Stimulated activated CD8-positive, alpha-beta memory T cell treated with anti-CD3 and anti-CD28 coated beads, Interleukin-15, amount 100 ng/mL, for 4 hours (primary cell): ENCODE measurements around the gene HMCN2.

Experiments used
- DNase-seq, 2 donors: peaks; one replicate each; pipeline ENCODE4 v3.0.0-alpha.2; 2020; ENCODE audit warnings: low read depth in 2 of 2

The HMCN2 gene

DNA sequence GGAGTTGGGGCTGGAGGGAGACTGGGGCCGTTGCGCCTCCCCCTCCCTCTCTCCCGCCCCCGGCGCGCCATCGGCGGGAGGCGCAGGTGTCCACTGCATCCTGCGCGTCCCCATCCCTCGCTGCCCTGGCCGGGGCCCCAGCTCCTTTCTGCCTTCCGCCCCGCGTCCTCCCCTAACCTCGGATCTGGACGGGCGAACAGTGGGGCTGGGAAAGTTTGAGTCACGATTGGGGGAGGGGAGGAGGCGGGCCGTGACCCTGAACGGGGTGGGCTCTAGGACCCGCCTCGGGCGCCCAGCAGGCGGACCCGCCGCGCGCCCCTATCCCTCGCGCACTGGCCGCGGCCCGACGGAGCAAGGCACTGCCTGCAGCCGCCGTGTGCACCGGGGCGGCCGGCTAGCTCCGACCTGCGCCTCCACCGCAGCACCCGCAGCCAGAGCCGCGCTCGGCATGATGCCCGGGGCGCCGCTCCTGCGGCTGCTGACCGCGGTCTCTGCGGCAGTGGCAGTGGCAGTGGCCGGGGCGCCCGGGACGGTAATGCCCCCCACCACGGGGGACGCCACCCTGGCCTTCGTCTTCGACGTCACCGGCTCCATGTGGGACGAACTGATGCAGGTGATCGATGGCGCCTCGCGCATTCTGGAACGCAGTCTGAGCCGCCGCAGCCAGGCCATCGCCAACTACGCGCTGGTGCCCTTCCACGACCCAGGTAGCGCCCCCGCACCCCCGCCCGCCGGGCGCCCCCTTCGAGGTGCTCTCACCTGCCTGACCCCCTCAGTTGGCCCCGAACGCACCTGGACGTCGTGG is at the start of gene HMCN2:
TSS of gene HMCN2 (plus strand) at position 330 of the 805 bp plus-strand sequence. CDS start at position 449, 119 bp downstream.
- no peak for DNase-seq

DNA sequence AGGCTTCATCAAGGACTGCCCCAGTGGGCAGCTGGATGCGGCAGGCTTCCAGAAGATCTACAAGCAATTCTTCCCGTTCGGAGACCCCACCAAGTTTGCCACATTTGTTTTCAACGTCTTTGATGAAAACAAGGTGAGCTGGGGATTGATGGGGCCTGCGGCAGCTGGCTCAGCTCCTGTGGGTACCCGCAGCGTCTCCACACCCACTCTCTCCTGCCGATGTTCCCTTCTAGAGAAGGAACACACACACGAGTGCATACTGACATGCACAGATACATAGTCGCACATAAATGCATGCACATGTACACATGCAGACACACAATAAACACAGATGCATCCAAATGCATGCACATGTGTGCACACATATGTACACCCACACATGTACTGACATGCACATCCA is 47.7 kb upstream of the HMCN2 start:
- DNase-seq = no peak

- DNase-seq = no peak
Measured at GRCh38 chr9:130219661-130220096, 45.9 kb upstream of the HMCN2 start.

DNA sequence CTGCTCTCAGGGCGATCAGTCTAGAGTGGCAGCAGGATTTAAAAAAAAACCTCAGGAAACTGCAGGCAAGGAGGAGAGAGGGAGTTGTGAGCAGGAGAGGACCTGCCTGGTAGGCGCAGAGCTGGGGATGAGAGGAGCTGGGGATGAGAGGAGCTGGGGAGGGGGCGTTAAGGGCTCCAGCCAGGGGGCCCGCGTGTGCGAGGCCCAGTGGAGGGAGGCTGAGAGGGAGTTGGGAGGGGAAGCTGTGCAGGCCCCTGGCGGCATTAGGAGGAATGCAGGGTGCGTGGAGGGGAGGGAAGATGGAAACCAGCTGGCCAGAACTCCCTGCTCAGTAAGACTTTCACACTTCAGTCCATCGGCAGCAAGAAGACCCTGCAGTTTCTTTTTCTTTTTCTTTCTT is 45.2 kb upstream of the HMCN2 start:
- DNase-seq = no peak

DNA sequence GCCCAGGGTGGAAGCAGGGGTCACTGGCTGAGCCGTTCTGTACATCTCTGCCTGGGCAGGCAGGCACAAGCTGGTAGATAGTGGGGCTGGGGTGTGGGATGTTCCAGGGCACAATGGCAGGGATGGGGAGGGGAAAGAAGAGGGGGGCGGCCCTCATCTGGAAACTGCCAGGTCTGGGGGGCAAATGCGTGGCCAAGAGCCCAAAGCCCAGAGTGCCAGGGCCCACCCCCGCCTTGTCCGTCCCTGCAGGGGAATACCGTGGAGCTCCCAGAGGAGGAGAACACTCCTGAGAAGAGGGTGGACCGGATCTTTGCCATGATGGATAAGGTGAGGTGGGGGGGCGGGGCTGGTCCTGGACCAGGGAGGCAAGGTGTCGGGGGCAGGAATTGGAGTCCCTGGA is 42.7 kb upstream of the HMCN2 start:
- DNase-seq = no peak

DNA sequence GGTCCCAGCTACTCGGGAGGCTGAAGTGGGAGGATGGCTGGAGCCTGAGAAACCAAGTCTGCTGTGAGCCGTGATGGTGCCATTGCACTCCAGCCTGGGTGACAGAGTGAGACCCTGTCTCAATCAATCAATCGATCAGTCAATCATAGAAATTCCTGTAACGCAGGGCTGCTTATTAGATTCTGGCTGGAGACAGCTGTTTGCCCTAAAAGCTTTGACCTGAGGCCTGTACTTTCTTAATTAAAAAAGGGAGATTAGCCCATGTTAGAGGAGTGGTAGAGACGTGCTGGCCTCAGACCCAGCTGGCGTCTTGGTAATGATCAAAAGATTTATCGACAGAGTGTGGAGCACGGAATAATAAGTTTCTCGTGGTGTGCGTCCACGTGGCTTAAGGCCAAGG is 40.5 kb upstream of the HMCN2 start:
- no peak for DNase-seq

- DNase-seq = no peak
Measured at GRCh38 chr9:130225586-130225985, 40.0 kb upstream of the HMCN2 start.

DNA sequence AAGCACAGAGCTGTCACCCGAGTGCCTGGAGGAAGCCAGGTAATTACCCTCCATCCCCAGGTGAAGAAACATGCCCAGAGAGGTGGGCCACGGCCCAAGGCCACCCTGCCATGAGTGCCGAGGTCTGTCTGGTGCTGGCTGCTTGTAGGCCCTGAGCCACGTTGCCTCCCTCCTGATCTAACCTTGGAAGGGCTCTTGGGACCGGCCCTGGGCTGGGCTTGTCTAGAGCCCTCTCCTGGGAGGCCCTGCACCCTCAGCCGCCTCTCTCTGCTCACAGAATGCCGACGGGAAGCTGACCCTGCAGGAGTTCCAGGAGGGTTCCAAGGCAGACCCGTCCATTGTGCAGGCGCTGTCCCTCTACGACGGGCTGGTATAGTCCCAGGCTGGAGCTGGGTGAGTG is 39.4 kb upstream of the HMCN2 start:
- no peak for DNase-seq

DNA sequence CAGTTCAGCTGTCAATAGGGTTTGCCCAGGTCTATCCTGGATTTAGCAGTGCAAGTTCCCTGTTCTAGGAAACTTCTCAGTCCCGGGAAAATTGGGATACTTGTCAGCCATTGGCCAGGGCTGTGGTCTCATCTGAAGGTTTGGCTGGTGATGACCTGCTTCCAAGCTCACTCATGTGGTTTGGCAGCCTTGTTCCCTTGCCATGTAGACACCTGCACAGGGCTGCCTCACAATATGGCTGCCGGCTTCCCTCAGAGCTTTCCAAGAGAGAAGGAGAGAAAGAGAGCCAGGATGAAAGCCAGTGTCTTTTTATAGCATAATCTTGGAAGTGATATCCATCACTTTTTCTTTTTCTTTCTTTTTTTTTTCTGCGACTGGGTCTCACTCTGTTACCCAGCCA is 37.7 kb upstream of the HMCN2 start:
- no peak for DNase-seq

GRCh38 chr9:130229759-130230158 is 35.8 kb upstream of the HMCN2 start:
- DNase-seq = no peak

- no peak for DNase-seq
Measured at GRCh38 chr9:130230631-130231030, 34.9 kb upstream of the HMCN2 start.

DNA sequence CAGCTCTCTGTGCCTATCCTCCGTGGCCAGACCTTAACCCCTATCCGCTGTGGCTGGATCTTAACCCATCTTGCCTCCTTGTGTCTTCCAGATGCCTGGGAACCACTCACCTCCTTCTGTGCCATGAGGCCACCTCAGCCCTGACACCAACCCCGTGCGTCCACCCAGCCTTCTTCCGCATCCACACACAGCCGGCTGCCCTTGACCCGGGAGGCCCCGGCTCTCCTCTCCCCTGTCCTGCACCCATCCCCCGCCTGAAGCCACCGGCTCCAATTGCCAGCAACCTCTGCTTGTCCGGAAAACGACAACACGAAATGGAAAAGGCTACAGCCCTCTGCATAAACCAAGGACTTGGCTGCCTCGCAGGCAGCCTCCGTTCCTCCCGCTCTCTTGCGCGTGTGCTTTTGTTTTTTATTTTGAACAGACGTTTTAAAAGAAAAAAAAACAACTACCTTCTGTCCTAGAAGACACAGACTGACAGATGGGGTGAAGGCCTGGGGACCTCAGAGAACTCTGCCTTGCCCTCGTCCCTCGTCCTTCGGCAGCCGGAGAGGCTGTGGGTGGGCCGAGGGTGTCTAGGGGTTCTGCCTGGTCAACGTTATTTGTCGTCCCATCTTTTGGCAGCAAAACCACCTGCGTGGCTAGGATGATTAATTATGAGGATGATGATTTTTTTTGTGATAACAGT is 32.5 kb upstream of the HMCN2 start:
- DNase-seq = no peak

DNA sequence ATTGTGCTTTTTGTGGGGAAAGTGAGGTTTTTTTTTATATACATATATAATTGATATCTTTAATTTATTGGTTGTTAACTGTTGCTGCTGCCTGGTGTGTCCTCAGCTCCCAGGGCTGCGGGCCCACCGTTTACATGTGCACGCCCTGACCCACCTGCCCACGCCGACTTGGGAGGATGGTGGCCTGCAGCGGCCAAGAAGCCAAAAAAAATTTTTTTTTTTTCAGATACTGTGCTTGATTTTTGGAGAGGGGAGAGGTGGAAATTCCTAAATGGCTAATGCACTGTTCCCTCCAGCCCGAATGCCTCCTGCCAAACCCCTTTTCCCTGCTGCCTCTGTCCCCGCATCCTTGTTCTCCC is 32.0 kb upstream of the HMCN2 start:
- DNase-seq = no peak

- no peak for DNase-seq
Measured at GRCh38 chr9:130234340-130235260, 31.0 kb upstream of the HMCN2 start.

- DNase-seq = peak; percentile 31 to 40
Measured at GRCh38 chr9:130235558-130236435, 29.8 kb upstream of the HMCN2 start.

DNA sequence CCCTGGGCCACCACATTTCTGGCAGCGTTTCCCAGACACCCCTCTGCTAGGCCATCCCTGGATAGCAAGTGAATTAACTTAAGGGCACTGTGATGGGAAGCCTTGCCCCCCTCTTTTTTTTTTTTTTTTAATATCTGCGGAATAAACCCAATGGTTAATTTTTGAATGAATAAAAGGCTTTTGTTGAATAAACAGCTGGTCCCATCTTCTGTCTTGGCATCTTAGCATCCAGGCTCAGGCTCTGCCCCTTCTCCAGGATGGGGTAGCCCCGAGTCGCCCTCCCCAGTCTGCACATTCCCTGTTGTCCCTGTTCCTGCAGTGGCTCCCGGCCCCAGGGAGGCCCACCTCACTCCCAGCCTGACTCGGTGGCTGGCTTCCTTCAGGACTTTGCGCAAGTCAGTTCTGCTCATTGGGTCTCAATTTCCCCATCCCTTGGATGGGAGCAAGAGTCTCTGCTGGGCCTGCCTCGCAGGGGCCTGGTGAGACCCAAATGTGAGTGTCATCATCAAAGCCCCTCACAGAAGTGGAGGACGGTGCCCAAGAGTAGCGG is 29.0 kb upstream of the HMCN2 start:
- DNase-seq = no peak

- no peak for DNase-seq
Measured at GRCh38 chr9:130237076-130237475, 28.5 kb upstream of the HMCN2 start.

GRCh38 chr9:130237763-130238524 is 27.6 kb upstream of the HMCN2 start:
- DNase-seq = no peak

DNA sequence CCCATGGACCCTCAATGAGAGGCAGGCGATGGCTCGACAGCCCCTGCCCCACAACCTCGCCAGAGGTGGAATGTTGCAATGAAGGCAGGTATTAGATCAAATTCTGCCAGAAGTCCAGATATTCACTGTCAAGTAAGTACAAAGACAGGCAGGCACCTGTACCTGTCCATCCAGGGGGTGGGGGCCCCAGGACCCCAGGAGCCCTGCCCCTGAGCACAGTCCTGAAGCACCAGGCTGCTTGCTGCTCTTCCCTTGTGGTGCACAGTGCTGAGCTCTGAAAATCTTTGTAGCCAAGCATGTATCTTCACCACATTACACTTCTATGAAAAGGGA is 26.2 kb upstream of the HMCN2 start:
- DNase-seq = no peak

DNA sequence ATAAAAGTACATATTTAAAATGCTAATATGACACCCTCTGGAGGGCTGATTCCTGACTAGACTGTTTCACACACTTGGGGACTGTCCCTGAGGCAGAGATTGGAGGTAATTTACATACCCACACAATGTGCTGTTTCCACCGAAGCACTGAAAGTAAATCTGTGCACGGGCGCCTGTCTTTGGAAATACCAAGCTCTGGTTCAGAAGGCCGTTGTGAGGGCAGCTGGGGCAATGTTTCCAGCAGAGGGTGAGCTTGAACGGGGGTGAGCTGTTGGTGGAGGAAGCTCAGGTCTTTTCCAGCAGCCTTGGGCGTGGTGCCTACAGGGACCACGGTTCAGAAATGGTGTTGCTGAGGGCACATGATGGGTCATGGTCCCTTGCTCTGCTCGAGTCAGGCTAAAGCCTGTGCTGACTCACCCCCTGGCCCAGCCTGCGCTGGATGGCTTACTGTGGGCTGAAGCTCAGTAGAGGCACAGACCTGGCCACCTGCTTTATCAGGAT is 25.8 kb upstream of the HMCN2 start:
- peak; percentile 14 to 23 for DNase-seq
